NCI-H748 (cell line): ENCODE data around the gene FOXC1.
A peak's percentile ranks its signal among the peaks of the same experiment; 100 is the strongest.

Source experiments
- DNase-seq: peaks from one replicate; lab custom pipeline; 2025; ENCODE audit not compliant: unreplicated experiment; lab: John Stamatoyannopoulos, UW

The FOXC1 gene

DNA sequence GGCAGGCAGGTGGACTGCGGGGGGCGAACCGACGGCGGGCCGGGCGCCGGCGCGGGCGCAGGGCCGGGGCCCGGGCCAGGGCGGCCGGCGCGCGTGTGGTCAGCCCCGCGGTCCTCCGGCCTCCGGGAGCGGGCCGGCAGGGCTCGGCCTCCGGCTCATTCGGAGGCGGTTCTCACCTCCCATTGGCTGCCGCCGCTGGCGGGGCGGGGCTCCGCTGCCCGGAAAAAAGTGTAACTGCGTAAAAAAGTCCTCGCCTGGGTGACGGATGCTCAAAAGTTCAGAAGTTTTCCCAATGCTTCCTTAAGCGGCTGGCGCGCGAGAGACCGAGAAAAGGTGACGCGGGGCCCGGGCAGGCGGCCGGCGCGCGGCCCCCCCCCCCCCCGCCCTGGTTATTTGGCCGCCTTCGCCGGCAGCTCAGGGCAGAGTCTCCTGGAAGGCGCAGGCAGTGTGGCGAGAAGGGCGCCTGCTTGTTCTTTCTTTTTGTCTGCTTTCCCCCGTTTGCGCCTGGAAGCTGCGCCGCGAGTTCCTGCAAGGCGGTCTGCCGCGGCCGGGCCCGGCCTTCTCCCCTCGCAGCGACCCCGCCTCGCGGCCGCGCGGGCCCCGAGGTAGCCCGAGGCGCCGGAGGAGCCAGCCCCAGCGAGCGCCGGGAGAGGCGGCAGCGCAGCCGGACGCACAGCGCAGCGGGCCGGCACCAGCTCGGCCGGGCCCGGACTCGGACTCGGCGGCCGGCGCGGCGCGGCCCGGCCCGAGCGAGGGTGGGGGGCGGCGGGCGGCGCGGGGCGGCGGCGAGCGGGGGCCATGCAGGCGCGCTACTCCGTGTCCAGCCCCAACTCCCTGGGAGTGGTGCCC lies at the start of gene FOXC1:
Gene FOXC1, plus strand, starts transcription at position 268 of the 849 bp plus-strand sequence. Its CDS starts 531 bp downstream, at position 799.
- peak; percentile 81 for DNase-seq

DNA sequence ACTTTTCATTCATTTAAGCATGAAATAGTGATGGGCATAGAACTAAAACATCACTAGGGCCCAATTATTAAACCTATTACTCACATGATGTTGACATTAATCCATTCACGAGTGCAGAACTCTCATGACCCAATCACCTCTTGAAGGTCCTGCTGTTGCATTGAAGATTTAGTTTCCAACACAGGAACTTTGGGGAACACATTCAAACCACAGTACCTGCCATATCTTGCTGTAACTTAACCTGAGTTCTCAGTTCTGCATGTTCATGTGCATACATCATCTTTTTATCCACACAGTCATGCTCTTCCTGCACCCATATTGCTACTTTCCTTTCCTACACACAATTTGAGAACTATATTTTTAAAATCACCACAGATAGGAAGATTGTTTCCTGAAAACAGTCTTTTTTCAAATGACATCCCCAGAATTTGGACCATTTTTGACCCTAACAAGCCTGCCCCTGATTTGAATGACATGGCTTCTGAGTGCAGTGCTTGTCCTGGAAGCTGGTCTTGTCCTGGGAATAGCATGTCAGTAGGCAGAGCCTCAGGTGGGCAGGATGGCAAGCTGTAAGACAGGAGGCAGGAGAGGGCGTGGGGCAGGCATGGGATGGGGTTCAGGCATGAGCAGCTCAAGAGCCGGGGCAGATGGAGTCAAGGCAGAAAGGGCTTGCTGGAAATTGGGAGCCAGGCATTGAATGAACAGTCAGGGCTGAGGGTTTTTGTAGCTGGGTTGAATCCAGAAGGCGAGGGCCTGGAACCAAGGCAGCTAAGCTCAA lies 49.2 kb upstream of the FOXC1 start:
- DNase-seq: no peak

DNA sequence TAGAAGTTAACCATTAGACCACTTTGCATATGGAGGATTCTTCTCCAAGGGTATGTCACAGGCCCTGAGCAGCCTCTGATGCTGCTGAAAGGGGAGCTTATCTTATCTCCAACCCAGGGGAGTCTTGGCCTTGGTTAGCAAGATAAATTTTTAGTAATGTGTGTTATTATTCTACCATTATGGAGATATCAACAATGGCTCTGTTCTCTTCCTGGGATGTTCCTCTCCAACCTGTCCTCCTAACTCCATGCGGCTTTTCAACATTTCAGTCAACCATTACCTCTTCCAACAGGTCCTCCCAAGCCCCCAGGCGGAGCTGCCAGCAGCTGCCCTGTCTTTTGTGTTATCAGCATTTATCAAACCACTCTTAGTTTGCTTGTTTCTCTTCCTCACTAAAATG lies 48.4 kb upstream of the FOXC1 start:
- DNase-seq: no peak

GRCh38 chr6:1562171-1562955 lies 47.4 kb upstream of the FOXC1 start:
- no peak for DNase-seq

- DNase-seq: no peak
Observed at GRCh38 chr6:1569377-1569776, 40.3 kb upstream of the FOXC1 start.

DNA sequence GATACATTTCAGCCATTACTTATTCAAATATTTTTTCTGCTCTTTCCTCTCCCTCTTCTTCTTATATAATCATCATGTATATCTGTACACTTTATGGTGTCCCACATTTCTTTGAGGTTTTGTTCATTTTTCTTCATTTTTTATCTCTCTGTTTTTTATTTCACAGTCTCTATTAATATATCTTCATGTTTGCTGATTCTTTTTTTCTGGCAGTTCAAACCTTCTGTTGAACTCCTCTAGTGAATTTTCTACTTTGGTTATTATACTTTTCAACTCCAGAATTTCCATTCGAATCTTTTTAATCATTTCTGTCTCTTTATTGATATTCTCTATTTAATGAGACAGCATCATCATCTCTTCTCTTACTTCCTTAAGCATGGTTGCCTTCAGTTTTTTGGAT lies 38.9 kb upstream of the FOXC1 start:
- no peak for DNase-seq

GRCh38 chr6:1572892-1573291 lies 36.8 kb upstream of the FOXC1 start:
- no peak for DNase-seq

DNA sequence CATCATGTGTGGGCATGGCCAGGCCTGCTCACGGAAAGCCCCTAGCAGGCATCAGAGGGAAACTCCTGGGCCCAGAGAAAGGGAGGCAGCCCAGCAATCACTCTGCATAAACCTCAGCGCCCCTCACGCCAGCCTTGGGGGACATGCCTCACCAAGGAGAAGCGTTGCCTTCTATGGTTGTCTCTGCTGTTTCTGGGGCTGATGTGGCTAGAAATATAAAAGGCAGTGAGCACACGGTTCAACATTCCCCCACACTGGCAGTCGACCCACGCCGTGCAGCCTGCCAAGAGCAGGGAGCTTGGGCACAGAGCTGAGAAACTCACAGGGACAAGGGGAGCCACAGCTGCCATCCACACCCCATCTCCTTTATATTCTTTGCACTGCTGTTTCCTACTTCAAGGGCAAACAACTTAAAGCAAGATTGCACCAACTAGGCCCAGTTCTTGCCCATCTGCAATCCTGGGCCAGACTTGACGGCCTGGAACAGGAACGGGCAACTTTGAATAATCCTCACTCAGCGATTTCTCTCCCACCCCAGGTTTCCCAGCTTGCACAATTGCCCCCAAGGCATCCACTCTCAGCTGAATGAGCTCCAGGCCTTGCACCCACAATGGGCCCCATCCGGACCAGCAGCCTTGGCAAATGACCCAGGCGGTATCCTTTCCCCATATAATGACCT lies 35.5 kb upstream of the FOXC1 start:
- DNase-seq: no peak

GRCh38 chr6:1574890-1575209 lies 34.9 kb upstream of the FOXC1 start:
- no peak for DNase-seq

GRCh38 chr6:1575210-1576041 lies 34.3 kb upstream of the FOXC1 start:
- no peak for DNase-seq

DNA sequence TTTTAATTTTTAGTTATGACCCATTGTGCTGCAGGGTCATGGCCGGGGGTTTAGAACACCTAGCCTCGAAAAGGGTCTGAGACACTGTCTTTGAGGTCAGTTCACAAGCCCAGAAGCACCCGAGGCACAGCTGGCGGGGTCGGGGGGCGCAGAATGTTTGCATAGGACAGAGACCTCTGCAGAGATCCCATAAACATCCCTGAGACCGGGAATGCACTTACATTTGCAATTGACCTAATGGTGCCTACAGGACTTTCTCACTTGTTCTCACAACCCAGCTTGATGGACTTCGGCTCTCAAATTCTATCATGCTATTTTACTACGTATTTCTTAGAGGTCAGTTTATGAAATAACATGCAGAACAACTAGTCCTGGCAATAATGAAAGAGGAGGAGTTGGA lies 33.5 kb upstream of the FOXC1 start:
- DNase-seq: no peak

GRCh38 chr6:1576711-1577110 lies 33.0 kb upstream of the FOXC1 start:
- no peak for DNase-seq

DNA sequence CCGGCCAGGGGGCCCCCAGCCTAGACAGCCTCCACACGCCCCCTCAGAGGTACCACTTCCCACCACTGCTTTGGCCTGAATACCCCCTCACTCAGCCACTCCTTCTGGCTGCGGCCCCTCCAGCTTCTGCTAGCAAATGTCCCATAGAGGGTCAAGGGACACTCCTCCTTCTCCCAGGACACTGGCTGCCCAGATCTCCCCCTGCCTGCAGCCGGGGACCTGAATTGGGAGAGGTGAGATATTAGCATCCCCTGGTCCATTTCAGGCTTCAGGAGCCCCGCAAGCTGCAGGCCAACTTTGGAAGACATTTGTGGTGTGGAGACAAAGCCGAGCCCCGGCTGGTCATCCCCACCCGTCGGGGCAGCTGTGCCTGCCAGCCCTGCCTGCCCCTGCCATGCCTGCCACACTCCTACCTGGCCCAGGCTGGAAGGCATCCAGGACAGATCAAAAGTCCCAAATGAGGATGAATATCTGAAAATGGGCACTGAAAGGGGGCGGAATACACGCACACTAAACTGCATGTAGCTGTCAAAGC lies 32.5 kb upstream of the FOXC1 start:
- no peak for DNase-seq

GRCh38 chr6:1577896-1578745 lies 31.6 kb upstream of the FOXC1 start:
- no peak for DNase-seq

- DNase-seq: no peak
Observed at GRCh38 chr6:1579096-1579495, 30.6 kb upstream of the FOXC1 start.

DNA sequence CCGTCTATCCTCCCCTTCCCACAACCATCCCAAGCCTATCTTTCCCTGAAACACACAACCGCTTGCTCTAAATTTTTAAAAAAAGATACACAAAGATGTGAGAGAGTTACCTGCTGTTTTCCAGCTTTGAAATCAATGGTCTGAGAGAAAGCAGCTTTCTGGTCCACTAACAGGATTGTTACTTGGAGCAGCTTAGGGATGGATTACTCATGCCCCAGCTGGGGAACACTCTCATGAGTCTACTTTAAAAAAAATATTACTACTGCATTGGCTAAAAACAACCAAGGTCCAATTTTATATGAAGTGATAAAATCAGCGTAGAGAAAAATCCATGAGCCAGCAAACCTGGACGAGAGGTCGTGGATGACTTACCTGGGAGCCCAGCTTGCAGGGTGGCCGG lies 29.6 kb upstream of the FOXC1 start:
- no peak for DNase-seq

- no peak for DNase-seq
Observed at GRCh38 chr6:1580585-1580984, 29.1 kb upstream of the FOXC1 start.

DNA sequence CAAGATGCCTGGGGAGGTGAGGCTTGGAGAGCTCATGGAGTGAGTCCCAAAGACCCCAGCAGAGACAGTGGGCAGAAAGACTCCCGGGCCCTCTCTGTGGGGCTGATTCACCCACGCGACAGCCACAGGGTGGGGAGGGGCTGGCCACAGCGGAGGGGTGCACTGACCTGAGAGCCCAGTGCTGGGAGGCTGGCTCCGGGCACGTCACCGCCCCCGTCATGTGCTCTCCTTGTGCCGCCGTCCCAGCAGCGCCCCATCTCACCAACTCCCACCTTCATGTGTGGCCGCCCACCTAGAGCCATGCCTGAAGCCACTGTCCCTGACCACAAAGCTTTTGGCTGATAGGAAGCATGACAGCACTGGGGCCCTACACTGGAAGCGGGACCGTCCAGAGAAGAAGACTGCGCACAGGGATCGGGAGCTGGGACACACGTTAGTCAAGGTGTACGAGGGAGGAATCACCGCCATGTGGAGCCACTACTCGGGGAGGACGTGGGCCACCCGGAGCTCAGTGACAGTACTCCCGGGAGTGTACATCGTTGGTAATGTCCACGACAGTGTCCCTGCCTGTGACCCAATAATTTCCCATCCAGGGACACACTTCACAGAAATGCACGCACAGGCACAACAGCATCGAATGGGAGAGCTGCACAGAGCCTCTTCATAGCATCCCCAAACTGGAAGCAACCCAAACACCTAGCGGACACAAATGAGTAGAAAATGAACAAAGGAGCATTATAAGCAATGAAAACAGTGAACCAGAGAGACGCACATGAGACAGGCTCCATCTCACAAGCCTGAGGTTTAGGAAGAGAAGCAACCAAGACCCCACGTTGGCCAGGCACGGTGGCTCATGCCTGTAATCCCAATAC lies 28.4 kb upstream of the FOXC1 start:
- DNase-seq: no peak
